HEK293 (cell line): ENCODE measurements around the gene PDXK.

Experiments used
- ATF2 ChIP-seq: fragments of 450-650 bp; formaldehyde crosslinking; IDR thresholded peaks from 2 replicates; pipeline ENCODE4 v1.5.1; 2016; ENCODE audit warnings: missing biosample characterization, missing genetic modification characterization, low read depth
- BCL11B ChIP-seq: fragments of 450-650 bp; formaldehyde crosslinking; IDR thresholded peaks from 2 replicates; pipeline ENCODE4 v1.5.1; 2016; ENCODE audit warnings: low read depth, missing biosample characterization, missing genetic modification characterization
- CTCF ChIP-seq: fragments of 450-650 bp; formaldehyde crosslinking; IDR thresholded peaks from 2 replicates; pipeline ENCODE4 v1.5.1; 2016; ENCODE audit warnings: missing biosample characterization, missing genetic modification characterization
- MEIS1 ChIP-seq: sonication (generic); formaldehyde crosslinking; IDR thresholded peaks from 2 replicates; pipeline ENCODE4 v1.8.1; 2022; ENCODE audit warnings: missing genetic modification reagents, mild to moderate bottlenecking, borderline replicate concordance
- ZBTB10 ChIP-seq: fragments of 450-650 bp; formaldehyde crosslinking; IDR thresholded peaks from 2 replicates; pipeline ENCODE4 v1.5.1; 2016; ENCODE audit warnings: missing biosample characterization, missing genetic modification characterization
- ZNF157 ChIP-seq: fragments of 450-650 bp; formaldehyde crosslinking; IDR thresholded peaks from 2 replicates; pipeline ENCODE4 v1.5.1; 2016; ENCODE audit warnings: missing biosample characterization, missing genetic modification characterization
- ZNF174 ChIP-seq: fragments of 450-650 bp; formaldehyde crosslinking; IDR thresholded peaks from 2 replicates; pipeline ENCODE4 v1.5.0; 2017; ENCODE audit warnings: missing biosample characterization, mild to moderate bottlenecking, missing genetic modification characterization
- ZNF239 ChIP-seq: fragments of 450-650 bp; formaldehyde crosslinking; IDR thresholded peaks from 2 replicates; pipeline ENCODE4 v1.5.1; 2016; ENCODE audit warnings: missing biosample characterization, missing genetic modification characterization
- ZNF416 ChIP-seq: fragments of 450-650 bp; formaldehyde crosslinking; IDR thresholded peaks from 2 replicates; pipeline ENCODE4 v1.5.1; 2016; ENCODE audit warnings: missing biosample characterization, missing genetic modification characterization
- ZNF521 ChIP-seq: fragments of 450-650 bp; formaldehyde crosslinking; IDR thresholded peaks from 2 replicates; pipeline ENCODE4 v1.5.1; 2017; ENCODE audit warnings: missing biosample characterization, mild to moderate bottlenecking, missing genetic modification characterization
- ZNF600 ChIP-seq: fragments of 450-650 bp; formaldehyde crosslinking; IDR thresholded peaks from 2 replicates; pipeline ENCODE4 v1.5.1; 2016; ENCODE audit warnings: missing biosample characterization, missing genetic modification characterization
- ZNF830 ChIP-seq: fragments of 450-650 bp; IDR thresholded peaks from 2 replicates; pipeline ENCODE4 v1.5.0; 2018; ENCODE audit warnings: missing biosample characterization, missing genetic modification characterization, low read depth, mild to moderate bottlenecking, moderate library complexity

GRCh38 chr21:43758111-43758641 is 39.2 kb downstream of the PDXK start:
- TF ChIP-seq CTCF (tag by site-specific recombination), result no peak
- TF ChIP-seq ZNF157 (tag by site-specific recombination), result no peak
- no peak for TF ChIP-seq ZBTB10 (tag by site-specific recombination)
- TF ChIP-seq ZNF239 (tag by site-specific recombination), result no peak
- TF ChIP-seq ZNF174, result no peak
- TF ChIP-seq ATF2 (tag by site-specific recombination), result no peak
- no peak for TF ChIP-seq BCL11B (tag by site-specific recombination)
- no peak for TF ChIP-seq MEIS1
- no peak for TF ChIP-seq ZNF830
- TF ChIP-seq ZNF600 (tag by site-specific recombination), result no peak
- no peak for TF ChIP-seq ZNF416 (tag by site-specific recombination)
- no peak for TF ChIP-seq ZNF521 (tag by site-specific recombination)
